Uterus (tissue), 2 donors: Measurements from ENCODE around the gene TEX10.

Source experiments
- POLR2A ChIP-seq, 2 donors: fragments of 450-650 bp; IDR thresholded peaks; one replicate each; pipeline ENCODE4 v1.6.1; 2016; ENCODE audit warnings: antibody characterized with exemption in 2 of 2, mild to moderate bottlenecking in 1 of 2, moderate library complexity in 1 of 2
- TF ChIP-seq, protein P1 (sequence below), 4 experiments: fragments of 200-600 bp in 2 of 4; fragments of 450-650 bp in 2 of 4; sonication (generic) in 2 of 4; IDR thresholded peaks; one replicate each; pipeline ENCODE4 v1.5.1; 2016 to 2019; ENCODE audit warnings: antibody characterized with exemption in 4 of 4, mild to moderate bottlenecking in 2 of 4, moderate library complexity in 1 of 4

DNA sequence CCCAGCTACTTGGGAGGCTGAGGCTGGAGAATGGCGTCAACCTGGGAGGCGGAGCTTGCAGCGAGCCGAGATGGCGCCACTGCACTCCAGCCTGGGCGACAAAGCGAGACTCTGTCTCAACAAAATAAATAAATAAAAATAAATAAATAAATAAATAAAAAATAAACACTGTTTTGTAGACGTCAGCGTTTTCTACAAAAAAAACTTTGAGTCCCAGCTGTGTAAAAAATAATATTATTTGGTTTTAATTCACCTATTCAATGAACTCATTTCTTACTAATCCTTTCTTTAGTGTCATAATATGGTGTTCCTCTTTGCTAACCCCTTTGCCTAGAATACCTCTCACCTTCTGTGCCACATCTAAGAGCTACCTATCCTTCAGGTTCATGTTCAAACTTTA, 44.0 kb upstream of the TEX10 start:
- no peak for TF ChIP-seq POLR2A (IDR thresholded peaks at IDR 0.05)
- TF ChIP-seq, protein P1, sequence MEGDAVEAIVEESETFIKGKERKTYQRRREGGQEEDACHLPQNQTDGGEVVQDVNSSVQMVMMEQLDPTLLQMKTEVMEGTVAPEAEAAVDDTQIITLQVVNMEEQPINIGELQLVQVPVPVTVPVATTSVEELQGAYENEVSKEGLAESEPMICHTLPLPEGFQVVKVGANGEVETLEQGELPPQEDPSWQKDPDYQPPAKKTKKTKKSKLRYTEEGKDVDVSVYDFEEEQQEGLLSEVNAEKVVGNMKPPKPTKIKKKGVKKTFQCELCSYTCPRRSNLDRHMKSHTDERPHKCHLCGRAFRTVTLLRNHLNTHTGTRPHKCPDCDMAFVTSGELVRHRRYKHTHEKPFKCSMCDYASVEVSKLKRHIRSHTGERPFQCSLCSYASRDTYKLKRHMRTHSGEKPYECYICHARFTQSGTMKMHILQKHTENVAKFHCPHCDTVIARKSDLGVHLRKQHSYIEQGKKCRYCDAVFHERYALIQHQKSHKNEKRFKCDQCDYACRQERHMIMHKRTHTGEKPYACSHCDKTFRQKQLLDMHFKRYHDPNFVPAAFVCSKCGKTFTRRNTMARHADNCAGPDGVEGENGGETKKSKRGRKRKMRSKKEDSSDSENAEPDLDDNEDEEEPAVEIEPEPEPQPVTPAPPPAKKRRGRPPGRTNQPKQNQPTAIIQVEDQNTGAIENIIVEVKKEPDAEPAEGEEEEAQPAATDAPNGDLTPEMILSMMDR (IDR thresholded peaks at IDR 0.05) = no peak
